ENCODE results near the gene SLC27A5.

Gene SLC27A5

GRCh38 chr19:58554494-58555368 is 42.9 kb upstream of the SLC27A5 start, which contains the start of gene CHMP2A:
TSS of gene CHMP2A (minus strand) at chr19:58555105. CDS start at chr19:58554212, 893 bp downstream.
- Histone ChIP-seq H2AFZ (ENCODE audit: low read depth, low read length) (no peak within 1 kb of the TSS), H3K9me3 (ENCODE audit: low read length) (no peaks in the 10 kb centered on the region), H3K4me3 (ENCODE audit: low read length) (peak within 1 kb of the TSS; percentile 57), H3K27me3 (ENCODE audit: insufficient read depth, low read length) (no peaks in the 10 kb centered on the region), H3K36me3 (ENCODE audit: insufficient read depth, low read length) (peaks cover 51% of the 10 kb centered on the region), H3K4me1 (ENCODE audit: insufficient read depth, low read length) (peaks cover 33% of the 10 kb centered on the region)

GRCh38 chr19:58553799-58554493 is 42.2 kb upstream of the SLC27A5 start:
- Histone ChIP-seq H3K9me3 (ENCODE audit: low read length) (no peaks in the 10 kb centered on the region), H3K27me3 (ENCODE audit: insufficient read depth, low read length) (no peaks in the 10 kb centered on the region), H3K4me1 (ENCODE audit: insufficient read depth, low read length) (peaks cover 32% of the 10 kb centered on the region), H3K4me3 (ENCODE audit: low read length) (peak overlapping the region; percentile 57), H3K36me3 (ENCODE audit: insufficient read depth, low read length) (peaks cover 59% of the 10 kb centered on the region), H2AFZ (ENCODE audit: low read depth, low read length) (no peak overlapping the region)

GRCh38 chr19:58552655-58553054 is 40.9 kb upstream of the SLC27A5 start:
- Histone ChIP-seq H3K4me1 (ENCODE audit: insufficient read depth, low read length) (peaks cover 32% of the 10 kb centered on the region), H3K27me3 (ENCODE audit: insufficient read depth, low read length) (no peaks in the 10 kb centered on the region), H3K4me3 (ENCODE audit: low read length) (no peak overlapping the region), H2AFZ (ENCODE audit: low read depth, low read length) (no peak overlapping the region), H3K36me3 (ENCODE audit: insufficient read depth, low read length) (peaks cover 72% of the 10 kb centered on the region), H3K9me3 (ENCODE audit: low read length) (no peaks in the 10 kb centered on the region)

GRCh38 chr19:58551577-58552471 is 40.0 kb upstream of the SLC27A5 start:
- H3K36me3 ChIP-seq (ENCODE audit: insufficient read depth, low read length): peaks cover 74% of the 10 kb centered on the region

GRCh38 chr19:58551123-58551497 is 39.3 kb upstream of the SLC27A5 start:
- H3K9me3 ChIP-seq (ENCODE audit: low read length): no peaks in the 10 kb centered on the region
- no peak overlapping the region for H3K4me3 ChIP-seq (ENCODE audit: low read length)
- H3K36me3 ChIP-seq (ENCODE audit: insufficient read depth, low read length): peaks cover 74% of the 10 kb centered on the region
- peaks cover 30% of the 10 kb centered on the region for H3K4me1 ChIP-seq (ENCODE audit: insufficient read depth, low read length)
- H2AFZ ChIP-seq (ENCODE audit: low read depth, low read length): no peak overlapping the region
- H3K27me3 ChIP-seq (ENCODE audit: insufficient read depth, low read length): no peaks in the 10 kb centered on the region

More at GRCh38 chr19:58551577-58552471, 40.0 kb upstream of the SLC27A5 start:
- Histone ChIP-seq H3K4me1 (ENCODE audit: insufficient read depth, low read length) (peaks cover 29% of the 10 kb centered on the region), H2AFZ (ENCODE audit: low read depth, low read length) (no peak overlapping the region), H3K4me3 (ENCODE audit: low read length) (no peak overlapping the region), H3K9me3 (ENCODE audit: low read length) (no peaks in the 10 kb centered on the region), H3K27me3 (ENCODE audit: insufficient read depth, low read length) (no peaks in the 10 kb centered on the region)

GRCh38 chr19:58550362-58551122 is 38.8 kb upstream of the SLC27A5 start:
- no peaks in the 10 kb centered on the region for H3K27me3 ChIP-seq (ENCODE audit: insufficient read depth, low read length)
- H3K4me3 ChIP-seq (ENCODE audit: low read length): no peak overlapping the region
- H3K9me3 ChIP-seq (ENCODE audit: low read length): no peaks in the 10 kb centered on the region
- peaks cover 33% of the 10 kb centered on the region for H3K4me1 ChIP-seq (ENCODE audit: insufficient read depth, low read length)
- H2AFZ ChIP-seq (ENCODE audit: low read depth, low read length): no peak overlapping the region
- H3K36me3 ChIP-seq (ENCODE audit: insufficient read depth, low read length): peaks cover 76% of the 10 kb centered on the region

GRCh38 chr19:58549664-58550361 is 38.0 kb upstream of the SLC27A5 start:
- Histone ChIP-seq H3K4me1 (ENCODE audit: insufficient read depth, low read length) (peaks cover 28% of the 10 kb centered on the region), H3K9me3 (ENCODE audit: low read length) (no peaks in the 10 kb centered on the region), H3K4me3 (ENCODE audit: low read length) (no peak overlapping the region), H3K36me3 (ENCODE audit: insufficient read depth, low read length) (peaks cover 77% of the 10 kb centered on the region), H2AFZ (ENCODE audit: low read depth, low read length) (no peak overlapping the region), H3K27me3 (ENCODE audit: insufficient read depth, low read length) (no peaks in the 10 kb centered on the region)

- Histone ChIP-seq H3K27me3 (ENCODE audit: insufficient read depth, low read length) (no peaks in the 10 kb centered on the region), H3K4me3 (ENCODE audit: low read length) (no peak overlapping the region), H3K4me1 (ENCODE audit: insufficient read depth, low read length) (peaks cover 25% of the 10 kb centered on the region), H3K36me3 (ENCODE audit: insufficient read depth, low read length) (peaks cover 77% of the 10 kb centered on the region), H3K9me3 (ENCODE audit: low read length) (no peaks in the 10 kb centered on the region), H2AFZ (ENCODE audit: low read depth, low read length) (no peak overlapping the region)
Measured at GRCh38 chr19:58548859-58549663, 37.3 kb upstream of the SLC27A5 start.

- Histone ChIP-seq H3K4me3 (ENCODE audit: low read length) (no peak overlapping the region), H3K4me1 (ENCODE audit: insufficient read depth, low read length) (peaks cover 17% of the 10 kb centered on the region), H2AFZ (ENCODE audit: low read depth, low read length) (no peak overlapping the region), H3K9me3 (ENCODE audit: low read length) (no peaks in the 10 kb centered on the region), H3K27me3 (ENCODE audit: insufficient read depth, low read length) (no peaks in the 10 kb centered on the region), H3K36me3 (ENCODE audit: insufficient read depth, low read length) (peaks cover 73% of the 10 kb centered on the region)
Measured at GRCh38 chr19:58547323-58548312, 35.8 kb upstream of the SLC27A5 start.

- Histone ChIP-seq H3K27me3 (ENCODE audit: insufficient read depth, low read length) (no peaks in the 10 kb centered on the region), H3K4me1 (ENCODE audit: insufficient read depth, low read length) (peaks cover 17% of the 10 kb centered on the region), H3K9me3 (ENCODE audit: low read length) (no peaks in the 10 kb centered on the region), H3K4me3 (ENCODE audit: low read length) (peak overlapping the region; percentile 90), H3K36me3 (ENCODE audit: insufficient read depth, low read length) (peaks cover 58% of the 10 kb centered on the region), H2AFZ (ENCODE audit: low read depth, low read length) (no peak overlapping the region)
Measured at GRCh38 chr19:58546019-58546530, 34.3 kb upstream of the SLC27A5 start.
